ENCODE results near the gene BGN. TPM values are rescaled to one million over a fixed set of nuclear protein-coding genes. Genes with fewer than 3 reads are reported as not detected.

The BGN gene
- total and polyA plus RNA-seq, 8 donors: 6.2 to 64.3 (median 16.2) TPM

GRCh38 chrX:153501530-153501929, 6.8 kb downstream of the BGN start:
- no peak for DNase-seq
- no peaks in the 10 kb centered on the region for H3K4me1 ChIP-seq
- H3K36me3 ChIP-seq: no peaks in the 10 kb centered on the region
- H3K9me3 ChIP-seq: no peaks in the 10 kb centered on the region
- H3K27me3 ChIP-seq: peaks cover 0 to 9% (median under 1%) of the 10 kb centered on the region in 3 donors
- no peak overlapping the region for H3K27ac ChIP-seq
- intact Hi-C loops (cut with DNase I; ENCODE audit: low total_unique reads): no loop called here
- H3K4me3 ChIP-seq: no peak overlapping the region
- WGBS, 5 donors: 90 to 100% (median 92%) methylated on average over 3 to 8 of the region's 8 CpGs
- TF ChIP-seq CTCF (IDR thresholded peaks at IDR 0.05): no peak
- no peak for TF ChIP-seq POLR2AphosphoS5 (IDR thresholded peaks at IDR 0.05)
- TF ChIP-seq POLR2A (IDR thresholded peaks at IDR 0.05): no peak
- TF ChIP-seq EP300 (IDR thresholded peaks at IDR 0.05): no peak

- 85 to 93% (median 88%) methylated on average over 4 to 10 of the region's 10 CpGs; no CpG with 5 or more reads in 1 of the 5 donors for WGBS, 5 donors
- peaks cover 0 to 15% (median 0%) of the 10 kb centered on the region in 3 donors for H3K27me3 ChIP-seq
- no peaks in the 10 kb centered on the region for H3K9me3 ChIP-seq
- H3K4me3 ChIP-seq: no peak overlapping the region
- DNase-seq: no peak
- no peaks in the 10 kb centered on the region for H3K36me3 ChIP-seq
- TF ChIP-seq POLR2AphosphoS5 (IDR thresholded peaks at IDR 0.05) (no peak), CTCF (IDR thresholded peaks at IDR 0.05) (no peak), POLR2A (IDR thresholded peaks at IDR 0.05) (no peak), EP300 (IDR thresholded peaks at IDR 0.05) (no peak)
- intact Hi-C loops (cut with DNase I; ENCODE audit: low total_unique reads): no loop called here
- H3K4me1 ChIP-seq: peaks cover 0 to under 1% (median 0%) of the 10 kb centered on the region in 4 donors
- H3K27ac ChIP-seq: no peak overlapping the region
These were observed 7.4 kb downstream of the BGN start for GRCh38 chrX:153502131-153502530.

- no peak for TF ChIP-seq POLR2AphosphoS5 (IDR thresholded peaks at IDR 0.05)
- TF ChIP-seq POLR2A (IDR thresholded peaks at IDR 0.05): no peak
- TF ChIP-seq CTCF (IDR thresholded peaks at IDR 0.05): no peak
- no peak for TF ChIP-seq EP300 (IDR thresholded peaks at IDR 0.05)
- DNase-seq: no peak
- Histone ChIP-seq H3K27ac (no peak overlapping the region), H3K9me3 (no peaks in the 10 kb centered on the region), H3K4me1 (peaks cover 0 to 7% (median 3%) of the 10 kb centered on the region in 4 donors), H3K4me3 (no peak overlapping the region), H3K36me3 (no peaks in the 10 kb centered on the region), H3K27me3 (peaks cover 0 to 16% (median 0%) of the 10 kb centered on the region in 3 donors)
- WGBS, 5 donors: 85 to 96% (median 87%) methylated on average over 7 to 14 of the region's 14 CpGs; no CpG with 5 or more reads in 1 of the 5 donors
- intact Hi-C loops (cut with DNase I; ENCODE audit: low total_unique reads): no loop called here
These were observed 8.0 kb downstream of the BGN start for GRCh38 chrX:153502796-153503195.

GRCh38 chrX:153504445-153505016, 9.8 kb downstream of the BGN start:
- intact Hi-C loops (cut with DNase I; ENCODE audit: low total_unique reads): no loop called here

More at GRCh38 chrX:153504445-153505016, 9.8 kb downstream of the BGN start:
- Histone ChIP-seq H3K27me3 (peaks cover 0 to 19% (median 0%) of the 10 kb centered on the region in 3 donors), H3K4me3 (no peak overlapping the region), H3K36me3 (no peaks in the 10 kb centered on the region), H3K27ac (no peak overlapping the region), H3K4me1 (peaks cover 0 to 7% (median 3%) of the 10 kb centered on the region in 4 donors), H3K9me3 (no peaks in the 10 kb centered on the region)
- no peak for DNase-seq
- TF ChIP-seq POLR2AphosphoS5 (IDR thresholded peaks at IDR 0.05) (no peak), CTCF (IDR thresholded peaks at IDR 0.05) (no peak), EP300 (IDR thresholded peaks at IDR 0.05) (no peak), POLR2A (IDR thresholded peaks at IDR 0.05) (no peak)
- WGBS, 5 donors: 66 to 86% (median 79%) methylated on average over 13 to 26 of the region's 26 CpGs

Data from stomach (tissue), 9 donors.